ENCODE results near the gene DNAH9.

DNA sequence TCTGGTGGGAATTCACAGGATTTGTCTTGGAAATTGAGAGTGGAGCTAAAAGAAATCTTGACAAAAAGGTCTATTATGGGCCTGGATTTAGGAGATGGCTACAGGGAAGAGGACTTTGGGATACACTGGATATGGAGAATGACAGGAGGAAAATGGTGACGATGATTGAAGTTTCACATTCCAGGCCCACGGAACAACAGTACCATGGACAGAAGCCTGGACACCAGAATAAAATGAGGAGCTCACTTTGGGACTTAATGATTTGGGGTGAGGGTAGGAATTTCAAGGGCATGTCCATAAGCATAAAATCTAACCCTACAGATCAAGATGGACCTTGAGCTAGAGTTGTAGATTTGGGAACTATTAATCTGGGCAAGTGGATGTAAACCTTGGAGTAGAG is 47.8 kb upstream of the DNAH9 start:
- TF ChIP-seq, protein P1, sequence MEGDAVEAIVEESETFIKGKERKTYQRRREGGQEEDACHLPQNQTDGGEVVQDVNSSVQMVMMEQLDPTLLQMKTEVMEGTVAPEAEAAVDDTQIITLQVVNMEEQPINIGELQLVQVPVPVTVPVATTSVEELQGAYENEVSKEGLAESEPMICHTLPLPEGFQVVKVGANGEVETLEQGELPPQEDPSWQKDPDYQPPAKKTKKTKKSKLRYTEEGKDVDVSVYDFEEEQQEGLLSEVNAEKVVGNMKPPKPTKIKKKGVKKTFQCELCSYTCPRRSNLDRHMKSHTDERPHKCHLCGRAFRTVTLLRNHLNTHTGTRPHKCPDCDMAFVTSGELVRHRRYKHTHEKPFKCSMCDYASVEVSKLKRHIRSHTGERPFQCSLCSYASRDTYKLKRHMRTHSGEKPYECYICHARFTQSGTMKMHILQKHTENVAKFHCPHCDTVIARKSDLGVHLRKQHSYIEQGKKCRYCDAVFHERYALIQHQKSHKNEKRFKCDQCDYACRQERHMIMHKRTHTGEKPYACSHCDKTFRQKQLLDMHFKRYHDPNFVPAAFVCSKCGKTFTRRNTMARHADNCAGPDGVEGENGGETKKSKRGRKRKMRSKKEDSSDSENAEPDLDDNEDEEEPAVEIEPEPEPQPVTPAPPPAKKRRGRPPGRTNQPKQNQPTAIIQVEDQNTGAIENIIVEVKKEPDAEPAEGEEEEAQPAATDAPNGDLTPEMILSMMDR (IDR thresholded peaks at IDR 0.05), result no peak
- no peak for TF ChIP-seq EZH2 (IDR thresholded peaks at IDR 0.05; ENCODE audit: borderline replicate concordance, insufficient read depth, low read depth, low read length, poor library complexity, severe bottlenecking)
